IgD-negative memory B cell (primary cell): ENCODE measurements around the gene FHL1. TPM values are rescaled to one million over a fixed set of nuclear protein-coding genes. Genes with fewer than 3 reads are reported as not detected.

ENCODE experiments used
- H3K27ac Mint-ChIP-seq, 3 donors: one replicate each; pipeline ENCODE4 v1.8.0; 2020 to 2022; ENCODE audit warnings: mild to moderate bottlenecking in 3 of 3, mixed read lengths in 3 of 3, moderate library complexity in 1 of 3
- H3K27me3 Mint-ChIP-seq: one replicate; pipeline ENCODE4 v1.8.0; 2021; ENCODE audit warnings: mixed read lengths
- H3K36me3 Mint-ChIP-seq: one replicate; pipeline ENCODE4 v1.8.0; 2020; ENCODE audit warnings: mild to moderate bottlenecking, mixed read lengths
- H3K4me1 Mint-ChIP-seq, 3 donors: one replicate each; pipeline ENCODE4 v1.8.0; 2020 to 2022; ENCODE audit warnings: mixed read lengths in 3 of 3, mild to moderate bottlenecking in 1 of 3
- H3K4me3 Mint-ChIP-seq, 4 donors: one replicate each; pipeline ENCODE4 v1.8.0; 2020 to 2022; ENCODE audit warnings: mild to moderate bottlenecking in 4 of 4, mixed read lengths in 4 of 4, moderate library complexity in 3 of 4
- H3K9me3 Mint-ChIP-seq, 3 donors: one replicate each; pipeline ENCODE4 v1.8.0; 2020 to 2021; ENCODE audit warnings: mixed read lengths in 3 of 3, mild to moderate bottlenecking in 1 of 3
- polyA plus RNA-seq: library from polyadenylated mRNA; unstranded; fragments of 300-500 nt; fragmentation: Illumina TruSeq; gene quantifications from one replicate; pipeline ENCODE4 v1.2.3, GENCODE V29; 2021

FHL1 gene
- polyA plus RNA-seq, 1 donor from 2014 or later, result 10.7 TPM

DNA sequence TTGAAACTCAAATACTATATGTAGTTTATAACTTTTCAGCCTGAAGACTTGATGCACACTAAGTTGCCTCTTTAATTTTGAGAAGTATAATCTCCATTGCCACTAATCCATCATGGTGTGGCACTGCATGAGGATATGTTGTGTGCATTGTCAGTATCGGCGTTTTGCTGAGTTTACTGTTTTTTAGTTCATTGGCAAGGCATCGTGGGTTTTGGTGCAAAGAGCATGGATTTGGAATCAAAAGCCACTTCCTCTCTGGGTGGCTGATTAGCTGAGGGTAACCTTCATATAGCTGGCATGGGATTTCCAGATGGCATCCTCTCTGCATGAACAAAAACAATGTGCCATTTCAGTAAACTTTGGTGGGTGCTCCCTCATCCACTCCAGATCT, 38.7 kb downstream of the FHL1 start:
- Mint-ChIP-seq H3K4me3 (no peak overlapping the region), H3K27ac (no peak overlapping the region), H3K9me3 (no peaks in the 10 kb centered on the region), H3K36me3 (no peaks in the 10 kb centered on the region), H3K4me1 (no peaks in the 10 kb centered on the region), H3K27me3 (peaks cover 3% of the 10 kb centered on the region)

GRCh38 chrX:136189222-136189621, 41.9 kb downstream of the FHL1 start:
- Mint-ChIP-seq H3K4me3 (peak overlapping the region in 1 of 4 donors; percentile 56), H3K27me3 (peaks cover 5% of the 10 kb centered on the region), H3K36me3 (no peaks in the 10 kb centered on the region), H3K9me3 (no peaks in the 10 kb centered on the region), H3K27ac (peak overlapping the region in 1 of 3 donors; percentile 37), H3K4me1 (peaks cover 8 to 17% (median 9%) of the 10 kb centered on the region in 3 donors)

GRCh38 chrX:136190038-136190713, 42.8 kb downstream of the FHL1 start:
- H3K4me3 Mint-ChIP-seq, result no peak overlapping the region
- H3K36me3 Mint-ChIP-seq, result no peaks in the 10 kb centered on the region
- H3K27ac Mint-ChIP-seq, result no peak overlapping the region
- peaks cover 8 to 17% (median 10%) of the 10 kb centered on the region in 3 donors for H3K4me1 Mint-ChIP-seq
- no peaks in the 10 kb centered on the region for H3K9me3 Mint-ChIP-seq
- peaks cover 5% of the 10 kb centered on the region for H3K27me3 Mint-ChIP-seq

- Mint-ChIP-seq H3K9me3 (no peaks in the 10 kb centered on the region), H3K4me3 (no peak overlapping the region), H3K4me1 (peaks cover 8 to 17% (median 10%) of the 10 kb centered on the region in 3 donors), H3K27ac (no peak overlapping the region), H3K27me3 (peaks cover 5% of the 10 kb centered on the region), H3K36me3 (no peaks in the 10 kb centered on the region)
These were observed 43.8 kb downstream of the FHL1 start for GRCh38 chrX:136191171-136191570.

- Mint-ChIP-seq H3K9me3 (no peaks in the 10 kb centered on the region), H3K4me3 (no peak overlapping the region), H3K27me3 (peaks cover 4% of the 10 kb centered on the region), H3K36me3 (no peaks in the 10 kb centered on the region), H3K27ac (no peak overlapping the region), H3K4me1 (peaks cover 8 to 17% (median 10%) of the 10 kb centered on the region in 3 donors)
These were observed 44.8 kb downstream of the FHL1 start for GRCh38 chrX:136192135-136192534.

DNA sequence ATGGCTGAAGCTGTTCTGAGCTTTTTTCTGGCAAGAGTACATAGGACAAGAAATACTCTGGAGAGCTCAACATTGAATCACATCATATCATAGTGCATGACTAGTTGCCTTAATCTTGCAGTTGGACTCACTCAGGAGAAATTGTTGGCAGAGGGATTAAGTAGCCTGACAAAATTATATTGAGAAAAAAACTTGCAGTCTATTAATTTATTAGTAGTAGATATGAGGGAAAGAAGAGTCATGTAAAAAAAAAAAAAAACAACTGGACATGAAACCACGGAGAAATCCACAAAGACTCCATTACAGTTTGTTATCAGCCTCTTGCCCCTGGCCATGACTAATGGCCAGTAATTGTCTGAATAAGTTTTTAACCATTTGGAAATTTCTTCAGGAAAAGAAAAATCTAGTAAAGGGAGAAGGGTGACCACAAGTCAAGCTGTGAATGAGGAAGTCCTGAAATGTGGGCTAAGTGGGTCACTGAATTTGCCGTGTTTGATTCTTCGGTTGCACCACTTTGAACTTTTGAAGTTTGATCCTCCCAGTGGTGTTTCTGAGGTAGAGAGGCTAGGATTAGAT, 45.6 kb downstream of the FHL1 start:
- H3K4me1 Mint-ChIP-seq, result peaks cover 8 to 17% (median 10%) of the 10 kb centered on the region in 3 donors
- no peaks in the 10 kb centered on the region for H3K36me3 Mint-ChIP-seq
- H3K4me3 Mint-ChIP-seq, result no peak overlapping the region
- H3K27ac Mint-ChIP-seq, result no peak overlapping the region
- H3K9me3 Mint-ChIP-seq, result no peaks in the 10 kb centered on the region
- H3K27me3 Mint-ChIP-seq, result peaks cover 4% of the 10 kb centered on the region

DNA sequence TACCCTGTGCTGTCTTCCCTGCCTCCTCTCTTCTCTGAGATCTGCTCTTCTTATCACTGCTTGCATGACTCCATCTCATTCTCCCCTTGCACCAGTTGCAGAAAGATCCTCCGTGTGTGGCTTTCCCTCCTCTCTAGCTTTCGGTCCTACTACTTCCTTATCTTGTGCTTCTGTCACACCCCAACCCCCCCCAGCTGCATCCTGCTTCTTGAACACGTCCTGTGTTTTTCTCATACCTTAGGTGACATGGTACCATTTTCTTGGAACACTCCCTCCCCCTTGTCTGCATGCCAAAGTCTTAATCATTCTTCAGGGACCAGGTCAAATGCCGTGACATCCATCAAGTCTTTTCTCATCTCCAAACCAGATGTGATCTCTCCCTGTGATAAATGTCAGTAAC, 46.4 kb downstream of the FHL1 start:
- Mint-ChIP-seq H3K4me1 (peaks cover 8 to 17% (median 10%) of the 10 kb centered on the region in 3 donors), H3K27me3 (peaks cover 4% of the 10 kb centered on the region), H3K27ac (no peak overlapping the region), H3K9me3 (no peaks in the 10 kb centered on the region), H3K36me3 (no peaks in the 10 kb centered on the region), H3K4me3 (peak overlapping the region in 3 of 4 donors; percentile 39 to 64 (median 62))

DNA sequence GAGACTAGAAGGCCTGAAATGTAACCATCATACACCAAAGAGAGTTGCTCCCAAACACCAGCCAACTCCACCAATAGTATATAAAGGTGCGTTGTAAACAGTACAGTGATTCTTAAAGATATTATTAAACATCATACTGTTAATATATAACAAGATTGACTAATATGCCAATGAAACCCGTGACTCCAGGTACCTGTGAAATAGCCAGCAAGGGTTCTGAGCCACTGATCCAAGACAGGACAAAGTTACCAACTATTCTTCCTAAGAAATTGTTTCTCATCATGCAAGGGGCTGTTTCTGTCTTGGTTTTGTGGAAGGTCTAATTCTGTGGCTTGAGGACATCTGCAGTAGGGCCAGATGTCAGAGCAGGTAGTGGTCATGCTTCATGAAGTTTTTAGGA, 47.2 kb downstream of the FHL1 start:
- Mint-ChIP-seq H3K9me3 (no peaks in the 10 kb centered on the region), H3K4me1 (peaks cover 8 to 17% (median 10%) of the 10 kb centered on the region in 3 donors), H3K27me3 (peaks cover 4% of the 10 kb centered on the region), H3K27ac (no peak overlapping the region), H3K36me3 (no peaks in the 10 kb centered on the region), H3K4me3 (no peak overlapping the region)

- peaks cover 8 to 17% (median 10%) of the 10 kb centered on the region in 3 donors for H3K4me1 Mint-ChIP-seq
- no peak overlapping the region for H3K27ac Mint-ChIP-seq
- no peaks in the 10 kb centered on the region for H3K36me3 Mint-ChIP-seq
- H3K4me3 Mint-ChIP-seq, result peak overlapping the region in 1 of 4 donors; percentile 33
- H3K27me3 Mint-ChIP-seq, result peaks cover 2% of the 10 kb centered on the region
- H3K9me3 Mint-ChIP-seq, result no peaks in the 10 kb centered on the region
These were observed 47.9 kb downstream of the FHL1 start for GRCh38 chrX:136195247-136195646.

GRCh38 chrX:136196691-136197155, 49.4 kb downstream of the FHL1 start:
- H3K9me3 Mint-ChIP-seq, result no peaks in the 10 kb centered on the region
- H3K4me3 Mint-ChIP-seq, result no peak overlapping the region
- peaks cover 3% of the 10 kb centered on the region for H3K36me3 Mint-ChIP-seq
- H3K27me3 Mint-ChIP-seq, result peaks cover 10% of the 10 kb centered on the region
- peaks cover 8 to 19% (median 13%) of the 10 kb centered on the region in 3 donors for H3K4me1 Mint-ChIP-seq
- no peak overlapping the region for H3K27ac Mint-ChIP-seq

DNA sequence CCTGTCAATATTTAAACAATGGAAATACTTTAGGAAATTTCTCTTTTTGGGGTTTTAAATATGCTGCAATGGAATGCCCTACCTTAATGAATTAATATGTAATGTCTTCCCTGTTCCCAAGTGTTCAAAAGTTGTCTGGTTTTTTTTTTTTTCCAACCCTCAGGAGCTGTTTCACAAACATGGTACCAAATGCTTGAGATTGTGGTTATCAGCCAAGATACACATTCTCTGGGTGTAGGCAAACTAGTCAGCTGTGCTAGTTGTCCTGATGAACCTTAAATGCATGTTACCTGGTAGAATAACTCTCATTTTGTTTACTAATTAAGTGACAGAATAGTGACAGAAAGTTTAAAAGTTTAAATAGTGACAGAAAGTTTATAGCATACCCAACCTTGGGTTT, 50.7 kb downstream of the FHL1 start:
- H3K4me3 Mint-ChIP-seq, result no peak overlapping the region
- no peaks in the 10 kb centered on the region for H3K9me3 Mint-ChIP-seq
- H3K36me3 Mint-ChIP-seq, result peaks cover 3% of the 10 kb centered on the region
- peaks cover 7% of the 10 kb centered on the region for H3K27me3 Mint-ChIP-seq
- peak overlapping the region in 1 of 3 donors; percentile 57 for H3K27ac Mint-ChIP-seq
- H3K4me1 Mint-ChIP-seq, result peaks cover 8 to 13% (median 13%) of the 10 kb centered on the region in 3 donors

DNA sequence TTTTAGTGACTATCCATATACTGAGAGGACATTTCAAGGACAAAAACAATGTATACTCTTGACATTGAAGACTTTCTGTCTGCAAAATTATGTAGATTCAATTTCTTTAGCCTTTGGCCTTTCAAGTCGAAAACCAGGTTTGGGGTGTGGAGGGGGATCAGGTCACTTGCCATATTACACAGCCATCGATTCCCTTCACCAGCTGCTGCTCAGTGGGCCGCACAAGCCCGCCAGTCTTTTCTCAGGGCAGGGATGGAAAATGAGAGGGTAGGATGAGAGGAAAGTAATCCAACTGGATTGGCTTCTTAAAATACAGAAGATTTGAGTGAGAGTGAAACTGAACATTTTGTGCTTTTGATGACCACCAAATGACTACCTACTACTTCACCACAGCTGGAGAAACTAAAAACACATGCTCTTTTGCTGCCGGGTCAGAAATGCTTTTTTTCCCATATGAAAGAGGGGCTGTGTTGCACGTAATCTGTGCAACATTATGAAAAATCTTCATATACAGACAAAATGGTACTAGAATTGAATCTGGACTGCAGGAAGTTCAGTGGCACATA, 51.4 kb downstream of the FHL1 start:
- H3K4me3 Mint-ChIP-seq, result no peak overlapping the region
- H3K27me3 Mint-ChIP-seq, result peaks cover 7% of the 10 kb centered on the region
- no peak overlapping the region for H3K27ac Mint-ChIP-seq
- H3K9me3 Mint-ChIP-seq, result no peaks in the 10 kb centered on the region
- H3K4me1 Mint-ChIP-seq, result peaks cover 4 to 9% (median 5%) of the 10 kb centered on the region in 3 donors
- H3K36me3 Mint-ChIP-seq, result peaks cover 3% of the 10 kb centered on the region

- Mint-ChIP-seq H3K4me1 (peaks cover 0 to 6% (median 4%) of the 10 kb centered on the region in 3 donors), H3K9me3 (no peaks in the 10 kb centered on the region), H3K4me3 (no peak overlapping the region), H3K36me3 (peaks cover 3% of the 10 kb centered on the region), H3K27me3 (peaks cover 9% of the 10 kb centered on the region), H3K27ac (no peak overlapping the region)
These were observed 52.0 kb downstream of the FHL1 start for GRCh38 chrX:136199365-136199764.

DNA sequence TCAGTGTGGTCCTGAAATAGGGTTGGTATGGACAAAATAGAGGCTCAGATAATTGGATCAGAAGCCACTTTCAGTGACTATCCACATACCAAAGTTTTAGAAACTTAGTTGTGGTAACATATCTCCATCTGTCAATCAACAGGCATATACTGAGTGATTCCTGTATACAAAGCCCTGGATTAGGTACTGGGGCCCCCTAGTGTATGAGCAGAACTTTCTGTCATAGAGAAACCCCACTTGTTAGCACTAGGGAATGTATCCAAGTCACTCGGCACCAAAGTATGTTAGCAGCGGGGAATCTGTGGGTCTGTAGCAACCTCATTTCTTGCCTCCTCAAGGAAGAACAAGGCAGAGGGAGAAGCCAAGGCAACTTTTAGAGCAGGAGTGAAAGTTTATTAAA, 53.1 kb downstream of the FHL1 start:
- Mint-ChIP-seq H3K4me1 (peaks cover 8 to 13% (median 11%) of the 10 kb centered on the region in 3 donors), H3K36me3 (peaks cover 3% of the 10 kb centered on the region), H3K27me3 (peaks cover 11% of the 10 kb centered on the region), H3K27ac (no peak overlapping the region), H3K9me3 (no peaks in the 10 kb centered on the region), H3K4me3 (peak overlapping the region in 1 of 4 donors; percentile 58)

DNA sequence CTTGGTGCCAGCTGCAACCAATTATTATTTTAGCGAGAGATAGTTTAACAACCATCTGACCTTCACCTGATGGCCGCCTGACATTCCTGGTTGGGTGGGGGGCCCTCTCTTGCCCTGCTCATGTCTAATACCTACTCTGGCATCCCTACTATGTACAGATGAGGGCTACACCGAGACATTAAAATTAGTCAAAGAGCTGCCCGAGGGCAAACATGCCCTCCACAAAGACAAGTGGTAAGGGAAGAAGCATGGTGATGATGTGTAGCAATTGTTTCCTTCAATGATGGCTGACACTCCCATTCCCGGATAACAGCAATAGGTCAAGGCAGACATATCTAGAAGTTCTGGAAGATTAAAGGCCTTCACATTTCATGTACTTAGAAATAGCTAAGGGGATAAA, 54.3 kb downstream of the FHL1 start:
- peaks cover 8 to 13% (median 11%) of the 10 kb centered on the region in 3 donors for H3K4me1 Mint-ChIP-seq
- H3K36me3 Mint-ChIP-seq, result peaks cover 3% of the 10 kb centered on the region
- no peaks in the 10 kb centered on the region for H3K9me3 Mint-ChIP-seq
- peaks cover 14% of the 10 kb centered on the region for H3K27me3 Mint-ChIP-seq
- no peak overlapping the region for H3K4me3 Mint-ChIP-seq
- no peak overlapping the region for H3K27ac Mint-ChIP-seq
